ENCODE measurements around the gene EIF5B.

The EIF5B gene

DNA sequence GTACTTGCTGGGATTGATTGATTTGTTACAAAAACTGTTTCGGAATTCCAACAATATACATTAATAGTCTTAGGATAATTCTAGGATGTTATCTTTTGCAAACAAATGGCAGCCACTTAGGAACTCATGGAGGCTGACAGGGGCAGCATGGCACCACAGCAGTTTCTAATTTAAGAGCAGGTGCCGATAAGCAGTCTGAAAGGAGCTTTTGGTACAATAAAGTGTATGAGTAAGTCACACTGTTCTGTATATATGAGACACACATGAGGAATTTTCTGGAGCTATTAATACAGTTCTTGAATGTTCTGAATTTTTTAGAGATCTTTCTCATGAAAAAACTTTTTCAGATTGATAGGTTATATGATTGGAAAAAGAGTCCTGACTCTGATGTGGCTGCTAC, 52.2 kb downstream of the EIF5B start:
- no peaks in the 10 kb centered on the region for H3K27me3 ChIP-seq (ENCODE audit: control insufficient read depth, low read length)
- no peaks in the 10 kb centered on the region for H3K9me2 ChIP-seq (replicated peaks; ENCODE audit: control insufficient read depth, low read length)
- H3K9me3 ChIP-seq (ENCODE audit: control insufficient read depth, insufficient read depth, low read length), result no peaks in the 10 kb centered on the region
- no peak overlapping the region for H3K27ac ChIP-seq (ENCODE audit: low read depth, low read length)
- H3F3A ChIP-seq (ENCODE audit: control insufficient read depth, insufficient read depth), result peaks cover 2% of the 10 kb centered on the region; the same call in 1 of the 2 replicates
- TF ChIP-seq, protein P1, sequence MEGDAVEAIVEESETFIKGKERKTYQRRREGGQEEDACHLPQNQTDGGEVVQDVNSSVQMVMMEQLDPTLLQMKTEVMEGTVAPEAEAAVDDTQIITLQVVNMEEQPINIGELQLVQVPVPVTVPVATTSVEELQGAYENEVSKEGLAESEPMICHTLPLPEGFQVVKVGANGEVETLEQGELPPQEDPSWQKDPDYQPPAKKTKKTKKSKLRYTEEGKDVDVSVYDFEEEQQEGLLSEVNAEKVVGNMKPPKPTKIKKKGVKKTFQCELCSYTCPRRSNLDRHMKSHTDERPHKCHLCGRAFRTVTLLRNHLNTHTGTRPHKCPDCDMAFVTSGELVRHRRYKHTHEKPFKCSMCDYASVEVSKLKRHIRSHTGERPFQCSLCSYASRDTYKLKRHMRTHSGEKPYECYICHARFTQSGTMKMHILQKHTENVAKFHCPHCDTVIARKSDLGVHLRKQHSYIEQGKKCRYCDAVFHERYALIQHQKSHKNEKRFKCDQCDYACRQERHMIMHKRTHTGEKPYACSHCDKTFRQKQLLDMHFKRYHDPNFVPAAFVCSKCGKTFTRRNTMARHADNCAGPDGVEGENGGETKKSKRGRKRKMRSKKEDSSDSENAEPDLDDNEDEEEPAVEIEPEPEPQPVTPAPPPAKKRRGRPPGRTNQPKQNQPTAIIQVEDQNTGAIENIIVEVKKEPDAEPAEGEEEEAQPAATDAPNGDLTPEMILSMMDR (IDR thresholded peaks at IDR 0.05; ENCODE audit: low read depth, low read length, poor library complexity, severe bottlenecking), result no peak
- TF ChIP-seq EZH2phosphoT487 (IDR thresholded peaks at IDR 0.05; ENCODE audit: borderline replicate concordance, low read length), result no peak
- H3K36me3 ChIP-seq (ENCODE audit: control insufficient read depth, low read length), result peaks cover 69% of the 10 kb centered on the region
- no peaks in the 10 kb centered on the region for H4K20me1 ChIP-seq (ENCODE audit: control insufficient read depth, insufficient read depth, low read depth, low read length)
- no peaks in the 10 kb centered on the region for H3K4me1 ChIP-seq (ENCODE audit: control insufficient read depth, low read length)
- H3K4me2 ChIP-seq (ENCODE audit: low read length), result no peak overlapping the region
- H3K79me2 ChIP-seq (ENCODE audit: control insufficient read depth, low read length), result no peaks in the 10 kb centered on the region
- H3K4me3 ChIP-seq (ENCODE audit: low read length), result no peak overlapping the region

DNA sequence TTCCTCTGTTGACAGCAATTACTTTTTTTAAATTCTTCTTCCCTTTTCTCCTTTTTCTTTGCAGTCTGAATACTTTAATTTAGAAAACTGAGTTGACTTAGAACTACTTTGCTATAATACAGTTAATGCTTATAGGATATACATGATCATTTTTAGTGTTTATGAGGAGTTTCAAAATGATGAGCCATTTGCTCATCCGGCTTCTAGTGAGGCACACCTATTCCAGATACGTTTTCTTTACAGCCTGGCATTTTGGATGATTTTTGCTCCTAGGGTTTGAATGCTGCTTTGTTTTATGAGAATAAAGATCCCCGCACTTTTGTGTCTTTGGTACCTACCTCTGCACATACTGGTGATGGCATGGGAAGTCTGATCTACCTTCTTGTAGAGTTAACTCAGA, 52.8 kb downstream of the EIF5B start:
- Histone ChIP-seq H3K27me3 (ENCODE audit: control insufficient read depth, low read length) (no peaks in the 10 kb centered on the region), H3K9me3 (ENCODE audit: control insufficient read depth, insufficient read depth, low read length) (no peaks in the 10 kb centered on the region), H3K9me2 (replicated peaks; ENCODE audit: control insufficient read depth, low read length) (no peaks in the 10 kb centered on the region), H3K79me2 (ENCODE audit: control insufficient read depth, low read length) (no peaks in the 10 kb centered on the region), H3K27ac (ENCODE audit: low read depth, low read length) (no peak overlapping the region), H3K4me1 (ENCODE audit: control insufficient read depth, low read length) (no peaks in the 10 kb centered on the region), H3K4me2 (ENCODE audit: low read length) (no peak overlapping the region), H4K20me1 (ENCODE audit: control insufficient read depth, insufficient read depth, low read depth, low read length) (no peaks in the 10 kb centered on the region), H3K4me3 (ENCODE audit: low read length) (no peak overlapping the region), H3F3A (ENCODE audit: control insufficient read depth, insufficient read depth) (peaks cover 2% of the 10 kb centered on the region; the same call in 1 of the 2 replicates), H3K36me3 (ENCODE audit: control insufficient read depth, low read length) (peaks cover 71% of the 10 kb centered on the region)
- no peak for TF ChIP-seq EZH2phosphoT487 (IDR thresholded peaks at IDR 0.05; ENCODE audit: borderline replicate concordance, low read length)
- TF ChIP-seq, protein P1 (IDR thresholded peaks at IDR 0.05; ENCODE audit: low read depth, low read length, poor library complexity, severe bottlenecking), result no peak

GRCh38 chr2:99395589-99396130, 58.5 kb downstream of the EIF5B start:
- Histone ChIP-seq H3K4me3 (ENCODE audit: low read length) (no peak overlapping the region), H3K36me3 (ENCODE audit: control insufficient read depth, low read length) (peaks cover 95% of the 10 kb centered on the region), H3K9me3 (ENCODE audit: control insufficient read depth, insufficient read depth, low read length) (no peaks in the 10 kb centered on the region), H3K27ac (ENCODE audit: low read depth, low read length) (no peak overlapping the region), H4K20me1 (ENCODE audit: control insufficient read depth, insufficient read depth, low read depth, low read length) (no peaks in the 10 kb centered on the region), H3K9me2 (replicated peaks; ENCODE audit: control insufficient read depth, low read length) (no peaks in the 10 kb centered on the region), H3K4me2 (ENCODE audit: low read length) (no peak overlapping the region), H3K27me3 (ENCODE audit: control insufficient read depth, low read length) (no peaks in the 10 kb centered on the region), H3F3A (ENCODE audit: control insufficient read depth, insufficient read depth) (peaks cover 10% of the 10 kb centered on the region), H3K79me2 (ENCODE audit: control insufficient read depth, low read length) (no peaks in the 10 kb centered on the region), H3K4me1 (ENCODE audit: control insufficient read depth, low read length) (no peaks in the 10 kb centered on the region)
- no peak for TF ChIP-seq EZH2phosphoT487 (IDR thresholded peaks at IDR 0.05; ENCODE audit: borderline replicate concordance, low read length)
- TF ChIP-seq, protein P1 (IDR thresholded peaks at IDR 0.05; ENCODE audit: low read depth, low read length, poor library complexity, severe bottlenecking), result no peak
